ENCODE measurements around the gene CACNA2D3. TPM values are rescaled to one million over a fixed set of nuclear protein-coding genes. Genes with fewer than 3 reads are reported as not detected.

Gene CACNA2D3
- total RNA-seq, 1 experiment from 2014 or later = not detected

DNA sequence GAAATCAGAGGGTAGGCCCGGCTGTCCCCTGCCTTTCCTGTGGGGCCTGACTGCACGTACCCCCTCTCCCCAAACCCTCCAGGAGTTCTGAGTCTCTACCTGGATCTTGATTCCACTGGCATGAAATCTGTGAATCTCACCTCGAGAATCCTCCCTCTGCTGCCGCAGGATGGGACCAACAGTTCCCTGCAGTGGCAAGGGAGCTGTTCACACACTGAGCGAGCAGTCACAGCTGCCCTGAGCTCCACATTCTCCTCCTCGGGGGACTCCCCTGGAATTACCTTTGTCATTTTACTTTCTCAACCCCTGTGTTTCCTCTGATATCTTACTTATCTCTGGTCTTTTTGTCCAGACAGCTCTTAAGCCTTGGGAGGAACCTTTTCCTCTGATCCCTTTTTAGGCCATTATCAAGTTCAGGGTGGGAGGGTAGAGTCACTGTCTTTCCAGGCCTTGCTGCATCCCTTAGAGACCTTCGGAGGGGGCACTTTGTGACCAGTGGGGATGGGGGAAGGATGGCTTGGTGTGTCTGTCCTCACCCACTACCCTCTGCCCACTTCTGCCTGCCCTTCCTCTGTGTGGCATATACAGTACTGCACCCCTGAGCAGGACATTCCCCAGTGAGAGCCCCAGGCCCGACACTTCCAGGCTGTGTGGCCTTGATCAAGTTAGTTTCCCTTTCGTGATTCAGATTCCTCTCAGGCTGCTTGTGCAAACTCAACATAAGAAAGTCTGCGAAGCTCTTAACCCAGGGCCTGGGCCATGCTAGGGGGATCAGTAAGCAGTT is 42.0 kb downstream of the CACNA2D3 start:
- DNase-seq (ENCODE audit: low spot score) = no peak
- in situ Hi-C loops (cut with HindIII; ENCODE audit: low sequenced_read_pairs) = no loop called here

GRCh38 chr3:54165865-54166264 is 43.5 kb downstream of the CACNA2D3 start:
- in situ Hi-C loops (cut with HindIII; ENCODE audit: low sequenced_read_pairs) = no loop called here
- DNase-seq (ENCODE audit: low spot score) = no peak

GRCh38 chr3:54167999-54168398 is 45.6 kb downstream of the CACNA2D3 start:
- DNase-seq (ENCODE audit: low spot score) = peak; percentile 4
- in situ Hi-C loops (cut with HindIII; ENCODE audit: low sequenced_read_pairs) = no loop called here

- in situ Hi-C loops (cut with HindIII; ENCODE audit: low sequenced_read_pairs) = no loop called here
These were observed 46.1 kb downstream of the CACNA2D3 start for GRCh38 chr3:54168451-54168850.

GRCh38 chr3:54169524-54169923 is 47.2 kb downstream of the CACNA2D3 start:
- DNase-seq (ENCODE audit: low spot score) = no peak
- in situ Hi-C loops (cut with HindIII; ENCODE audit: low sequenced_read_pairs) = no loop called here

More at GRCh38 chr3:54168451-54168850, 46.1 kb downstream of the CACNA2D3 start:
- DNase-seq (ENCODE audit: low spot score) = no peak

DNA sequence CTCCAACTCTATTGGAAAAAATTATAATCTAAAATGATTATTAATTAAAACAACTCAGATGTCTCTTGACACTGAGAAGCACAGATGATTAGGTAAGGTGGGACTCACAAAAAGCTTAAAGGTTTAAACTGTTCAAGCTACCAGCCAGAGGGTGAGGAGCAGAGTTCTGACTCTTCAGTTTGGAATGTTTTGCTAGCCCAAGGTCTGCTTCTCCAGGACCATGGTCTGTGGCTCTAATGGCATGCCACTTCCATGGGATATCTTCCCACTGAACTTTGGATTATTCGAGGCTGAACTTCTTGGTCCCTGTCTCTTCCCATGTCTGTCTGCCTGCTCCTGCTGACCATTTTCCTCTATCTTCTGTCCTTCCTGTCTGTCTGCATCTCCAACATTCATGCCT is 49.2 kb downstream of the CACNA2D3 start:
- in situ Hi-C loops (cut with HindIII; ENCODE audit: low sequenced_read_pairs) = no loop called here
- no peak for DNase-seq (ENCODE audit: low spot score)

- in situ Hi-C loops (cut with HindIII; ENCODE audit: low sequenced_read_pairs) = no loop called here
- no peak for DNase-seq (ENCODE audit: low spot score)
These were observed 49.6 kb downstream of the CACNA2D3 start for GRCh38 chr3:54171951-54172350.

GRCh38 chr3:54173371-54173770 is 51.0 kb downstream of the CACNA2D3 start:
- DNase-seq (ENCODE audit: low spot score) = no peak
- in situ Hi-C loops (cut with HindIII; ENCODE audit: low sequenced_read_pairs) = no loop called here

GRCh38 chr3:54176106-54176505 is 53.8 kb downstream of the CACNA2D3 start:
- in situ Hi-C loops (cut with HindIII; ENCODE audit: low sequenced_read_pairs) = no loop called here
- DNase-seq (ENCODE audit: low spot score) = no peak

DNA sequence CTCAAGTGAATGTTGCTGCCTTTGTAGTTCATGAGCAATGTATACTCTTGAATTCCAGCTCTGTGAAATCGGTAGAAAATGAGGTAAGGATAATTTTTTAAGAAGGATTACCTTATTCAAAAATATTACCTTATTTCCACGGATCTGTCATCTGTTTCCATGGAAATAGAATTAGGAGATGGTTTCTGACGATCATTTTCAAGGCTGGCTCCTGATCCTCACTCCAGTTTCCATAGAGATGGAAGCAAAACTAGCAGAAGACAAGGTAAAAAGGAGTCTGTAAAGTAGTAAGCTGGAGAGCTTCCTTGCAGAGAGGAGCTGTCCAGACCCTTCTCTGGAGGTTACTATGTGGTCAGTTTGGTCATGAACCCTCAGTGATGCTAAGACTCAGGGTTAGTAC is 55.5 kb downstream of the CACNA2D3 start:
- in situ Hi-C loops (cut with HindIII; ENCODE audit: low sequenced_read_pairs) = no loop called here
- DNase-seq (ENCODE audit: low spot score) = no peak

DNA sequence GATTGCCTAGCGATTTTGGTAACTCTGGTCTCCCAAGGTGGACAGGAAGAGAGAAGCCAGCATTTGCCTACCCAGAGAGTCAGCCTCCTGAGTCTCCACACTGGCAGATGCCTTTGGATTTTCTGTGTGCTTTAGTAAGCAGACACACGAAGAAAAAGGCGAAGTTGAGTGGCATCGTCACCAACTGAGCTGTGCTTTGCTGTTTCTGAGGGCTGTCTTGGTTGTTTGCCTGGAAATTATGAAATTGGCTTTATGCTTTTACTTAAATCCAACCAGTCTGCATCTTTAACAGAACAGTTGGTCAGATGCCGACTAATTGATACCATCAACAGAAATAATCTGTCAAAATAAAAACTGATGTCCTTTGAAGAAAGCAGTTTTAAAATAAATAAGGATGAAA is 56.0 kb downstream of the CACNA2D3 start:
- in situ Hi-C loops (cut with HindIII; ENCODE audit: low sequenced_read_pairs) = no loop called here
- DNase-seq (ENCODE audit: low spot score) = no peak

- no peak for DNase-seq (ENCODE audit: low spot score)
- in situ Hi-C loops (cut with HindIII; ENCODE audit: low sequenced_read_pairs) = no loop called here
These were observed 58.6 kb downstream of the CACNA2D3 start for GRCh38 chr3:54180921-54181320.

DNA sequence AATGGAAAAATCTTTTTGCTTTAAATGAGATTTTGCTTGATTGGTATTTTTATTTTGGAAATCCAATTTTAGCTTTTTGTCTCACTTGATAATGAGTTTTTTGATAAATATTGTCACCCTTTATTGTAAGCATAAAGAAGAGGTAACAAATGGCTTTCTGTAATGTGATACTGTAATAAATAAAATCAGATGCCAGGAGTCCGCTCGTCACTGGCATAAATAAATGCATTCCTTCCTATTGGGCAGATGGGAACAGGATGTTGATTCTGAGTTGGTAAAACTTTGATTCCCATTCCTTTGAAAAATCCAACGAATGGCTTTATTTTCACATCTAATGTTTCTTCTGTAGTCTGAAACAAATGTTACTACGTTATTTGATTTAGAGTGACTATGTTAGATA is 59.9 kb downstream of the CACNA2D3 start:
- in situ Hi-C loops (cut with HindIII; ENCODE audit: low sequenced_read_pairs) = no loop called here
- no peak for DNase-seq (ENCODE audit: low spot score)

DNA sequence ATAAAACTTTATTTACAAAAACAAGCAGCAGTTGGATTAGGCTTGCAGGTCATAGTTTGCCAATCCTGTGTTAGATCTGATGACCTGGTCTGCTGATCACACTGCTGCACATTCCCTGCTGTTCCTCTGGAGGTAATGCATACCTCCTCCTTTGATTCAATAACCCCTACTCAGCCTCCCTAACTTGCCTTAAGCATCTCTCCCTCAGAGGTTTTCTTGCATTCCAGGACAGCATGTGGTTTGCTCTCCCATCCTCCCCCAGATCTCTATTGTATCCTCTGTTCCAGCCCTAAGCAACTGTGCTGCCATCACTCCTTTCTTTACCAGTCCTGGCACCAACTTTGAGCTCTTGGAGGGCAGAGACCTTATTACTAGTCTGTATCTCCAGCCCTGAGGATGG is 63.4 kb downstream of the CACNA2D3 start:
- in situ Hi-C loops (cut with HindIII; ENCODE audit: low sequenced_read_pairs) = no loop called here
- DNase-seq (ENCODE audit: low spot score) = no peak

GRCh38 chr3:54188176-54188791 is 65.9 kb downstream of the CACNA2D3 start:
- peak; percentile 2 for DNase-seq (ENCODE audit: low spot score)
- in situ Hi-C loops (cut with HindIII; ENCODE audit: low sequenced_read_pairs) = no loop called here

GRCh38 chr3:54191220-54191619 is 68.9 kb downstream of the CACNA2D3 start:
- no peak for DNase-seq (ENCODE audit: low spot score)
- in situ Hi-C loops (cut with HindIII; ENCODE audit: low sequenced_read_pairs) = no loop called here

DNA sequence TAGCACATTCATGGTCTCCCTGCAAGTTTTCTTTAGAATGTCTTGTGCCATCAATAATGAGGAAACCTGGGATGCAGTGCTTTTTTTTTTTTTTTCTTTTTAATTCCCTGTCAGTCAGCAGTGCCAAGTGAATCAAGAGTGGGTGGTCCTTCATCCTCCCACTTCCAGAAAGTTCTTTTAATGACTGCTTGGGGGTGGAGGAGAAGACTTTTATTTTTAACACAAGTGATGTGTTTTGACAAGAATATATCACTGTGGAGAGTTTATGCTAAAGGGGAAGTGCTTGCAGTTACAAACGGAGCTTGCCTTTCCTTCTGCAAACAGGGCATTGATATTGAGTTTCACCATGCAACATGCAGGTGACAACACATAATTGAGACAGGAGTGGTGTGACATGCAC is 69.7 kb downstream of the CACNA2D3 start:
- DNase-seq (ENCODE audit: low spot score) = no peak
- in situ Hi-C loops (cut with HindIII; ENCODE audit: low sequenced_read_pairs) = no loop called here

DNA sequence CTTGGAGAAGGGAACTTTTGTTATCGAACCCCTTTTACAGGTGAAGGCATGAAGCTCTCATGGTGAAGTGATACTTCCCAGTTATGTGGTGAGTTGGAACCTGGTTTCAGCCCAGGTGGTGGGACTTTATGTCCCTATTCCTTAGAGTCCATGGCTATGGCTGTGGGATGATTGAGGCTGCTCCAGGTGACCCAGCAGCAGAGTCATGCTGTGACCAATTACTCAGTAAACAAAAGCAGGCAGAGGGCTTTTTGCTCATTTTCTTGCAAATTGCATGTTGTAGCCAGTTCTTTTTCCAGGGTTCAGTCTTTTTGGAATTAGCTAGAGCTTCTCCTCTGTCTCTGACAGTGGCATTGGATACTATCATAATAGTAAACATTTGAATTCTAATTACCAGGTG is 70.7 kb downstream of the CACNA2D3 start:
- in situ Hi-C loops (cut with HindIII; ENCODE audit: low sequenced_read_pairs) = no loop called here

DNA sequence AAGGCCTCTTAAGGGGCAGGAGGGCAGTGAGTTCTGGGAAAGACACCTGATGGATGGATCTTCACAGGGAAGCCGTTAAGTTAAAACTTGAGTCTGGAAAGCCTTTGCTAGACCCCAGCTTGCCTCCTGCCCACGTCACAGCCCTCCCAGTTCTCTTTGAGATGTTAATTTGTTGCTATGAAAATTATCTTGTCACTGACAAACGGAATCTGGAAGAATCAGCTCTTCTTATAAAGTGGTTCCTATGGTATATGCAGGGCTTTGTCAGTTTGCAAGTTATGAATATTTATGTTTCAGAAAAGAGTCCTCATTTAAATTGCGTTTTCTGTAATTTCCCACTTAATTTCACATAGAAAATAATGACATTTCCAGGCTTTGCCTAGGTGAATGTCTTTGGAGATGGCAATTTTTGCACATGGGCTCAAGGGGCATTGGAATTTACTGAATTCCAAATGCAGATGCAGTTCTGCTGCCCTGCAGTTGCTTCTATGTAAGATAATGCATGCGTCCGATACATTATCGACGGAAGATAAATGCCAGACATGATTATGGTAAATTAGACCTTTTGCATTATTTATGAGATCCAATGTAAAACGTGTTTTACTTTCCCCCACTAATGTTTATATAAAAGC is 74.1 kb downstream of the CACNA2D3 start:
- no peak for DNase-seq (ENCODE audit: low spot score)
- in situ Hi-C loops (cut with HindIII; ENCODE audit: low sequenced_read_pairs) = no loop called here

More for the DNA sequence above, 70.7 kb downstream of the CACNA2D3 start:
- no peak for DNase-seq (ENCODE audit: low spot score)

DNA sequence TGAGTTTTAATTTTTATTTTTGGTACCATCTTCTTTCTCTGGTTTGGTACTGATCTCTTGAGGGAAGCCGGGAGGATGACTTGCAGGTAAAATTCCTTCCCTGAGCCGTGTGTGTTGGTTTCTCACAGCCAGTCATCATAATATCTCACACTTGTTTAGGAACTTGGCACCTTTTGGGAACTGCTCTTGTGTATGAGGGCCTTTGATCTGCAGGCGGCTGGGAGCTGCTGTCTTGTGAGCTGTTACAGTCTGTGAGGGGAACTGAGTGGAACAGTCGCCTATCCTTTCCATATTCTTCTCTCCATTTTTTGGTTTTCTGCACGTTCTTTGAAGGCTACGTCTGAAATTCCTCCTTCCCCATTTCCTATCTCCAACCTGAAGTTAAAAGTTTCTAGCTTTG is 75.2 kb downstream of the CACNA2D3 start:
- no peak for DNase-seq (ENCODE audit: low spot score)
- in situ Hi-C loops (cut with HindIII; ENCODE audit: low sequenced_read_pairs) = no loop called here
